ENCODE results near the gene FKBP10.
A peak's percentile ranks its signal among the peaks of the same experiment; 100 is the strongest.
"Not testable (repeated sequence)": the region's sequence is repeated elsewhere in the genome, so short reads cannot be mapped to it uniquely, and the experiment has no call there.

The FKBP10 gene

GRCh38 chr17:41848788-41849187 is 36.0 kb downstream of the FKBP10 start:
- DNase-seq (ENCODE audit: low spot score): no peak
- Histone ChIP-seq H3K4me3 (peak overlapping the region; percentile 26), H3K27ac (peak overlapping the region in 1 of 2 donors; percentile 26)
- no peak for TF ChIP-seq CTCF (IDR thresholded peaks at IDR 0.05)

GRCh38 chr17:41849251-41849990 is 36.6 kb downstream of the FKBP10 start:
- Histone ChIP-seq H3K27ac (peak overlapping the region in 1 of 2 donors; percentile 46), H3K4me3 (peak overlapping the region; percentile 15)
- DNase-seq (ENCODE audit: low spot score): no peak
- TF ChIP-seq CTCF (IDR thresholded peaks at IDR 0.05): no peak

GRCh38 chr17:41851382-41851781 is 38.6 kb downstream of the FKBP10 start:
- DNase-seq (ENCODE audit: low spot score); H3K4me3 ChIP-seq; H3K27ac ChIP-seq: not testable (repeated sequence)

GRCh38 chr17:41860254-41860931 is 47.6 kb downstream of the FKBP10 start:
- DNase-seq (ENCODE audit: low spot score): no peak
- TF ChIP-seq CTCF (IDR thresholded peaks at IDR 0.05): no peak
- Histone ChIP-seq H3K27ac (no peak overlapping the region), H3K4me3 (no peak overlapping the region)

- no peak overlapping the region for H3K27ac ChIP-seq
- H3K4me3 ChIP-seq: peak overlapping the region; percentile 96
- DNase-seq (ENCODE audit: low spot score): no peak
- TF ChIP-seq CTCF (IDR thresholded peaks at IDR 0.05): no peak
Observed at GRCh38 chr17:41863074-41863848, 50.5 kb downstream of the FKBP10 start.

- peak overlapping the region; percentile 96 for H3K4me3 ChIP-seq
- DNase-seq (ENCODE audit: low spot score): no peak
- no peak for TF ChIP-seq CTCF (IDR thresholded peaks at IDR 0.05)
- peak overlapping the region; percentile 87 to 95 for H3K27ac ChIP-seq
Observed at GRCh38 chr17:41864498-41864835, 51.7 kb downstream of the FKBP10 start.

- no peak for TF ChIP-seq CTCF (IDR thresholded peaks at IDR 0.05)
- H3K4me3 ChIP-seq: peak within 1 kb of the TSS; percentile 96
- DNase-seq (ENCODE audit: low spot score): peak; percentile 89
- H3K27ac ChIP-seq: peak within 1 kb of the TSS; percentile 87 to 95
Observed at GRCh38 chr17:41864836-41865595, 52.2 kb downstream of the FKBP10 start, which contains the start of gene KLHL11. Gene KLHL11 (minus strand): TSS chr17:41865423. CDS start chr17:41865370, 53 bp downstream.
